HepG2 (cell line): ENCODE measurements around the gene MDP1. TPM values are rescaled to one million over a fixed set of nuclear protein-coding genes. Genes with fewer than 3 reads are reported as not detected.

Source experiments
- ARNT2 ChIP-seq: sonication (generic); formaldehyde crosslinking; IDR thresholded peaks from 2 replicates; pipeline ENCODE4 v1.8.0; 2022; ENCODE audit warnings: mild to moderate bottlenecking, low read depth, missing genetic modification reagents, moderate library complexity
- CHCHD3 ChIP-seq: sonication (generic); formaldehyde crosslinking; IDR thresholded peaks from 2 replicates; pipeline ENCODE4 v1.8.0; 2022; ENCODE audit warnings: mild to moderate bottlenecking, missing genetic modification reagents, moderate library complexity
- GLI4 ChIP-seq: sonication (generic); formaldehyde crosslinking; IDR thresholded peaks from 2 replicates; pipeline ENCODE4 v1.5.1; 2020; ENCODE audit warnings: missing genetic modification reagents, mild to moderate bottlenecking, moderate library complexity, borderline replicate concordance
- GTF2F1 ChIP-seq: fragments of 150-350 bp; IDR thresholded peaks from 2 replicates; pipeline ENCODE4 v1.6.1; 2014; ENCODE audit warnings: low read length
- HDAC1 ChIP-seq: sonication (generic); formaldehyde crosslinking; IDR thresholded peaks from 2 replicates; pipeline ENCODE4 v1.5.1; 2020; ENCODE audit warnings: mild to moderate bottlenecking, missing genetic modification reagents
- IKZF5 ChIP-seq: IDR thresholded peaks from 2 replicates; pipeline ENCODE4 v1.6.1; 2018; ENCODE audit warnings: missing genetic modification reagents, mild to moderate bottlenecking, missing compliant biosample characterization
- KDM3A ChIP-seq: IDR thresholded peaks from 2 replicates; pipeline ENCODE4 v1.6.1; 2018; ENCODE audit warnings: low read depth, missing compliant biosample characterization
- KDM5B ChIP-seq: sonication (generic); formaldehyde crosslinking; IDR thresholded peaks from 2 replicates; pipeline ENCODE4 v1.4.0; 2020; ENCODE audit warnings: missing genetic modification reagents, mild to moderate bottlenecking, borderline replicate concordance
- MED13 ChIP-seq: sonication (generic); formaldehyde crosslinking; IDR thresholded peaks from 2 replicates; pipeline ENCODE4 v1.5.0; 2020; ENCODE audit warnings: missing genetic modification reagents
- NFRKB ChIP-seq: fragments of 450-650 bp; IDR thresholded peaks from 2 replicates; pipeline ENCODE4 v1.6.1; 2017
- NR0B2 ChIP-seq: sonication (generic); formaldehyde crosslinking; IDR thresholded peaks from 2 replicates; pipeline ENCODE4 v1.4.0; 2020; ENCODE audit warnings: mild to moderate bottlenecking, missing genetic modification reagents
- NR2F6 ChIP-seq, 2 experiments: IDR thresholded peaks; 2 replicates each; pipeline ENCODE4 v1.6.1; 2016; ENCODE audit warnings: antibody characterized with exemption in 1 of 2, mild to moderate bottlenecking in 1 of 2
- RERE ChIP-seq: IDR thresholded peaks from 2 replicates; pipeline ENCODE4 v1.6.1; 2016; ENCODE audit warnings: low read depth, missing genetic modification reagents, missing compliant biosample characterization
- SMAD1 ChIP-seq: sonication (generic); formaldehyde crosslinking; IDR thresholded peaks from 2 replicates; pipeline ENCODE4 v1.4.0; 2020; ENCODE audit warnings: missing genetic modification reagents, low read depth, mild to moderate bottlenecking, borderline replicate concordance
- ZC3H13 ChIP-seq: sonication (generic); formaldehyde crosslinking; IDR thresholded peaks from 2 replicates; pipeline ENCODE4 v1.8.1; 2023; ENCODE audit warnings: mild to moderate bottlenecking, missing genetic modification reagents, moderate library complexity
- ZEB1 ChIP-seq: IDR thresholded peaks from 2 replicates; pipeline ENCODE4 v1.6.1; 2012; ENCODE audit warnings: mild to moderate bottlenecking, low read depth, inconsistent platforms; ENCODE audit not compliant: insufficient replicate concordance
- ZGPAT ChIP-seq: IDR thresholded peaks from 2 replicates; pipeline ENCODE4 v1.6.1; 2016; ENCODE audit warnings: mild to moderate bottlenecking
- ZKSCAN8 ChIP-seq: IDR thresholded peaks from 2 replicates; pipeline ENCODE4 v1.6.1; 2016; ENCODE audit warnings: borderline replicate concordance, missing genetic modification reagents, missing compliant biosample characterization
- ZNF484 ChIP-seq: sonication (generic); formaldehyde crosslinking; IDR thresholded peaks from 2 replicates; pipeline ENCODE4 v1.5.1; 2020; ENCODE audit warnings: mild to moderate bottlenecking, low read depth, missing genetic modification reagents, borderline replicate concordance
- ZNF790 ChIP-seq: sonication (generic); formaldehyde crosslinking; IDR thresholded peaks from 2 replicates; pipeline ENCODE4 v1.8.0; 2022; ENCODE audit warnings: missing genetic modification reagents, mild to moderate bottlenecking, borderline replicate concordance
- ZNF878 ChIP-seq: sonication (generic); formaldehyde crosslinking; IDR thresholded peaks from 2 replicates; pipeline ENCODE4 v1.8.1; 2023; ENCODE audit warnings: mild to moderate bottlenecking, missing genetic modification reagents, moderate library complexity
- polyA plus RNA-seq, 8 experiments: library from polyadenylated mRNA; depleted of rRNA in 3 of 8; stranded (reverse) in 7 of 8; unstranded in 1 of 8; fragments of >200 nt; fragmentation: Illumina TruSeq in 4 of 8; extraction: Trizol in 4 of 8; gene quantifications; 2 replicates each; pipeline versions ENCODE4 v1.2.1 to v1.2.3, GENCODE V29; 2011 to 2016; ENCODE audit warnings: low read depth in 4 of 8, missing spikeins in 1 of 8, mixed read lengths in 1 of 8; ENCODE audit not compliant: insufficient read depth in 1 of 8
- total RNA-seq, 5 experiments: library from RNA; depleted of rRNA; stranded (reverse); fragments of >200 nt; fragmentation: Illumina TruSeq; extraction: Trizol; gene quantifications; 2 replicates each; pipeline ENCODE4 v1.2.3, GENCODE V29; 2016; ENCODE audit warnings: low read depth in 1 of 5

MDP1 gene
- total and polyA plus RNA-seq, 2 of the 13 experiments (the other 11 are each of a cell fraction or from before 2014, with no cell fraction given): 44.1 to 48.7 TPM

DNA sequence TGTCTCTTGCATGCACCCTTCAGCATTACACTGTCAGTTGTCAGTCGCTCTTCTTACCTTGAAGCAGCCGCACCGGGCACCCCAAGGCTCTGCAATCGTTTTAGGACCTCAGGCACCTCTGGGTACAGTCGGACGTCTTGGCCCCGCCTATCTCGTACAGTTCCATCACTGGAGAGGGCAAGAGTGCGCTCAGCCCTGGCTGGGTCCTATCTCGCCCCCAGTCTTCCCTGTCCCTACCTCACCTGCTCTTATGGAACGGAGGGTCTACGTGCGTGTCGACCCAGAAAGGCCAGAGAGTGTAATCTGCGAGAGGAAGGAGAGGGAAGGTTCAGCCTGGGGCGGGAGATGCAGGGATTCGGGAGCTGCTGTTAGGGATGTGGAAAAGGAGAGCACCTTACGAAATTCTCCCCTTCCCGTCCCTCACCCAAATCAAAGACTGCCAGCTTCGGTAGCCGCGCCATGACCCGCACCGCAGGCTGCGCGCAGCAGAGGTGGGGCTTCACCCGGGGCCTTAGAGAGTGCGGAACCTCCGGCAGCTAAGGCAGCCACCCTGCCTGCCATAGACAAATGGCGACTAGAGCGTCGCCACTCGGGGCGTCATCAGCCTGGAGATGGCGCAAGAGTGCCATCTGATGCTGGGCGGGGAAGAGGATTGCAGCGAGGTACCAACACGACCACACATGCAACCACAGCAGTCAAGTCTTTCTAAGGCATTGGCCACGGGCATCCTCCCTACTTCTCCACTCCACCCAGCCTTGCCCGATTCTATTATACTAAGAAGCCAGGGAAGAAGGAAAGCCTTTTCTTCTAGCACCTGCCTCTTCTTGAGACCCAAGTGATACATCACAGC, at the start of gene MDP1 (continued):
- TF ChIP-seq NR0B2 (CRISPR knock-in tag) (peak; percentile 97), ZEB1 (no peak), ZNF484 (CRISPR knock-in tag) (no peak; the same call in 1 of the 2 replicates), MED13 (CRISPR knock-in tag) (peak; percentile 72; the same call in 1 of the 2 replicates), GTF2F1 (peak; percentile 78; the same call in 1 of the 2 replicates), ARNT2 (peak; percentile 99), IKZF5 (peak; percentile 100), KDM5B (peak; percentile 97), ZC3H13 (peak; percentile 96), NFRKB (0 out of 2 replicates have a peak, but pooled peaks have one; percentile 43), ZNF878 (no peak), NR2F6 (IDR thresholded peaks at IDR 0.05) (peak; percentile 18; the same call in 1 of the 2 replicates), NR2F6 (CRISPR knock-in tag; IDR thresholded peaks at IDR 0.05) (peak; percentile 78), ZNF790 (CRISPR knock-in tag) (peak; percentile 83; the same call in 1 of the 2 replicates), ZGPAT (CRISPR knock-in tag) (peak; percentile 99), RERE (CRISPR knock-in tag) (no peak; the same call in none of the 2 replicates), SMAD1 (CRISPR knock-in tag) (peak; percentile 100; the same call in 1 of the 2 replicates), GLI4 (CRISPR knock-in tag) (no peak), ZKSCAN8 (CRISPR knock-in tag) (peak; percentile 97), HDAC1 (CRISPR knock-in tag) (no peak), KDM3A (CRISPR knock-in tag) (peak; percentile 100), CHCHD3 (CRISPR knock-in tag) (0 out of 2 replicates have a peak, but pooled peaks have one; percentile 31)
